ENCODE results near the gene KRTAP19-2. TPM values are rescaled to one million over a fixed set of nuclear protein-coding genes. Genes with fewer than 3 reads are reported as not detected.

Gene KRTAP19-2
- total RNA-seq, 1 experiment from 2014 or later = not detected

GRCh38 chr21:30444204-30444603, 43.0 kb downstream of the KRTAP19-2 start:
- H3K4me3 ChIP-seq (ENCODE audit: low read depth, low read length, poor library complexity, severe bottlenecking) = no peak overlapping the region
- BruUV-seq (replicated peaks) = no TSS peak
- no peaks in the 10 kb centered on the region for H3K36me3 ChIP-seq (ENCODE audit: insufficient read depth, low read length, poor library complexity, severe bottlenecking)
- intact Hi-C loops (cut with micrococcal nuclease; ENCODE audit: unreplicated experiment) = no loop called here
- ChIA-PET CTCF (no interaction called here), POLR2A (ENCODE audit: low non-redundant PET) (no interaction called here)
- no peak overlapping the region for H3K27ac ChIP-seq (ENCODE audit: low read depth, low read length, poor library complexity, severe bottlenecking)
- DNase-seq (ENCODE audit: low spot score) = no peak
- no peaks in the 10 kb centered on the region for H3K4me1 ChIP-seq (ENCODE audit: insufficient read depth, low read length, poor library complexity, severe bottlenecking)
- no peak for TF ChIP-seq EZH2 (IDR thresholded peaks at IDR 0.05; ENCODE audit: borderline replicate concordance, low read depth, low read length, poor library complexity, severe bottlenecking)
- TF ChIP-seq, protein P1, sequence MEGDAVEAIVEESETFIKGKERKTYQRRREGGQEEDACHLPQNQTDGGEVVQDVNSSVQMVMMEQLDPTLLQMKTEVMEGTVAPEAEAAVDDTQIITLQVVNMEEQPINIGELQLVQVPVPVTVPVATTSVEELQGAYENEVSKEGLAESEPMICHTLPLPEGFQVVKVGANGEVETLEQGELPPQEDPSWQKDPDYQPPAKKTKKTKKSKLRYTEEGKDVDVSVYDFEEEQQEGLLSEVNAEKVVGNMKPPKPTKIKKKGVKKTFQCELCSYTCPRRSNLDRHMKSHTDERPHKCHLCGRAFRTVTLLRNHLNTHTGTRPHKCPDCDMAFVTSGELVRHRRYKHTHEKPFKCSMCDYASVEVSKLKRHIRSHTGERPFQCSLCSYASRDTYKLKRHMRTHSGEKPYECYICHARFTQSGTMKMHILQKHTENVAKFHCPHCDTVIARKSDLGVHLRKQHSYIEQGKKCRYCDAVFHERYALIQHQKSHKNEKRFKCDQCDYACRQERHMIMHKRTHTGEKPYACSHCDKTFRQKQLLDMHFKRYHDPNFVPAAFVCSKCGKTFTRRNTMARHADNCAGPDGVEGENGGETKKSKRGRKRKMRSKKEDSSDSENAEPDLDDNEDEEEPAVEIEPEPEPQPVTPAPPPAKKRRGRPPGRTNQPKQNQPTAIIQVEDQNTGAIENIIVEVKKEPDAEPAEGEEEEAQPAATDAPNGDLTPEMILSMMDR (conservative IDR thresholded peaks at IDR 0.05; ENCODE audit: low read depth, low read length) = no peak
- H3K27me3 ChIP-seq (replicated peaks; ENCODE audit: insufficient read depth, low read depth, low read length, poor library complexity) = no peaks in the 10 kb centered on the region
- H3K9me3 ChIP-seq (ENCODE audit: low read depth, low read length, poor library complexity, severe bottlenecking) = no peaks in the 10 kb centered on the region

GRCh38 chr21:30443226-30443625, 44.0 kb downstream of the KRTAP19-2 start:
- Histone ChIP-seq H3K4me3 (ENCODE audit: low read depth, low read length, poor library complexity, severe bottlenecking) (no peak overlapping the region), H3K9me3 (ENCODE audit: low read depth, low read length, poor library complexity, severe bottlenecking) (no peaks in the 10 kb centered on the region), H3K27me3 (replicated peaks; ENCODE audit: insufficient read depth, low read depth, low read length, poor library complexity) (no peaks in the 10 kb centered on the region), H3K4me1 (ENCODE audit: insufficient read depth, low read length, poor library complexity, severe bottlenecking) (no peaks in the 10 kb centered on the region), H3K36me3 (ENCODE audit: insufficient read depth, low read length, poor library complexity, severe bottlenecking) (no peaks in the 10 kb centered on the region), H3K27ac (ENCODE audit: low read depth, low read length, poor library complexity, severe bottlenecking) (no peak overlapping the region)
- intact Hi-C loops (cut with micrococcal nuclease; ENCODE audit: unreplicated experiment) = no loop called here
- DNase-seq (ENCODE audit: low spot score) = no peak
- CTCF ChIA-PET = no interaction called here
- no peak for TF ChIP-seq EZH2 (IDR thresholded peaks at IDR 0.05; ENCODE audit: borderline replicate concordance, low read depth, low read length, poor library complexity, severe bottlenecking)
- TF ChIP-seq, protein P1 (conservative IDR thresholded peaks at IDR 0.05; ENCODE audit: low read depth, low read length) = no peak
- POLR2A ChIA-PET (ENCODE audit: low non-redundant PET) = no interaction called here
- no TSS peak for BruUV-seq (replicated peaks)

- intact Hi-C loops (cut with micrococcal nuclease; ENCODE audit: unreplicated experiment) = no loop called here
Observed at GRCh38 chr21:30439975-30440374, 47.3 kb downstream of the KRTAP19-2 start, which contains the start of gene KRTAP15-1. TSS of gene KRTAP15-1 (plus strand) at chr21:30440275. CDS start at chr21:30440328, 53 bp downstream.

More at GRCh38 chr21:30439975-30440374, 47.3 kb downstream of the KRTAP19-2 start, which contains the start of gene KRTAP15-1:
- no peak within 1 kb of the TSS for H3K27ac ChIP-seq (ENCODE audit: low read depth, low read length, poor library complexity, severe bottlenecking)
- no peak for DNase-seq (ENCODE audit: low spot score)
- no TSS peak for BruUV-seq (replicated peaks)
- ChIA-PET CTCF (no interaction called here), POLR2A (ENCODE audit: low non-redundant PET) (no interaction called here)
- H3K36me3 ChIP-seq (ENCODE audit: insufficient read depth, low read length, poor library complexity, severe bottlenecking) = no peaks in the 10 kb centered on the region
- TF ChIP-seq, protein P1 (conservative IDR thresholded peaks at IDR 0.05; ENCODE audit: low read depth, low read length) = no peak
- no peak for TF ChIP-seq EZH2 (IDR thresholded peaks at IDR 0.05; ENCODE audit: borderline replicate concordance, low read depth, low read length, poor library complexity, severe bottlenecking)
- no peaks in the 10 kb centered on the region for H3K4me1 ChIP-seq (ENCODE audit: insufficient read depth, low read length, poor library complexity, severe bottlenecking)
- H3K9me3 ChIP-seq (ENCODE audit: low read depth, low read length, poor library complexity, severe bottlenecking) = no peaks in the 10 kb centered on the region
- H3K27me3 ChIP-seq (replicated peaks; ENCODE audit: insufficient read depth, low read depth, low read length, poor library complexity) = peaks cover 6% of the 10 kb centered on the region
- H3K4me3 ChIP-seq (ENCODE audit: low read depth, low read length, poor library complexity, severe bottlenecking) = no peak within 1 kb of the TSS

Other genes starting within 250 kb of the KRTAP19-2 start
- not detected in 2 replicates for gene KRTAP24-1, start 204.5 kb downstream of the KRTAP19-2 start, total RNA-seq (2021)
- not detected in 2 replicates for gene KRTAP25-1, start 197.9 kb downstream of the KRTAP19-2 start, total RNA-seq (2021)
- not detected in 2 replicates for gene KRTAP26-1, start 167.1 kb downstream of the KRTAP19-2 start, total RNA-seq (2021)
- not detected in 2 replicates for gene KRTAP27-1, start 149.7 kb downstream of the KRTAP19-2 start, total RNA-seq (2021)
- not detected in 2 replicates for gene KRTAP23-1, start 138.8 kb downstream of the KRTAP19-2 start, total RNA-seq (2021)
- gene KRTAP13-2, start 115.2 kb downstream of the KRTAP19-2 start, total RNA-seq (2021) = not detected in 2 replicates
- not detected in 2 replicates for gene KRTAP13-1, start 91.4 kb downstream of the KRTAP19-2 start, total RNA-seq (2021)
- gene KRTAP13-3, start 61.5 kb downstream of the KRTAP19-2 start, total RNA-seq (2021) = not detected in 2 replicates
- gene KRTAP13-4, start 57.2 kb downstream of the KRTAP19-2 start, total RNA-seq (2021) = not detected in 2 replicates
- gene KRTAP15-1, start 47.2 kb downstream of the KRTAP19-2 start, total RNA-seq (2021) = not detected in 2 replicates
- gene KRTAP19-1, start 7.1 kb downstream of the KRTAP19-2 start, total RNA-seq (2021) = not detected in 2 replicates
- not detected in 2 replicates for gene KRTAP19-3, start 4.6 kb upstream of the KRTAP19-2 start, total RNA-seq (2021)
- gene KRTAP19-4, start 9.7 kb upstream of the KRTAP19-2 start, total RNA-seq (2021) = not detected in 2 replicates
- gene KRTAP19-5, start 14.7 kb upstream of the KRTAP19-2 start, total RNA-seq (2021) = not detected in 2 replicates
- gene KRTAP19-6, start 54.4 kb upstream of the KRTAP19-2 start, total RNA-seq (2021) = not detected in 2 replicates
- gene KRTAP19-7, start 73.9 kb upstream of the KRTAP19-2 start, total RNA-seq (2021) = not detected in 2 replicates
- not detected in 2 replicates for gene KRTAP22-2, start 103.0 kb upstream of the KRTAP19-2 start, total RNA-seq (2021)
- gene KRTAP6-3, start 105.0 kb upstream of the KRTAP19-2 start, total RNA-seq (2021) = not detected in 2 replicates
- not detected in 2 replicates for gene KRTAP6-2, start 111.5 kb upstream of the KRTAP19-2 start, total RNA-seq (2021)
- gene KRTAP22-1, start 113.7 kb upstream of the KRTAP19-2 start, total RNA-seq (2021) = not detected in 2 replicates
- gene KRTAP6-1, start 126.5 kb upstream of the KRTAP19-2 start, total RNA-seq (2021) = not detected in 2 replicates
- gene KRTAP20-1, start 129.0 kb upstream of the KRTAP19-2 start, total RNA-seq (2021) = not detected in 2 replicates
- gene KRTAP20-4, start 133.2 kb upstream of the KRTAP19-2 start, total RNA-seq (2021) = not detected in 2 replicates
- gene KRTAP20-2, start 147.8 kb upstream of the KRTAP19-2 start, total RNA-seq (2021) = not detected in 2 replicates
- gene KRTAP20-3, start 155.4 kb upstream of the KRTAP19-2 start, total RNA-seq (2021) = not detected in 2 replicates
- gene KRTAP21-3, start 231.3 kb upstream of the KRTAP19-2 start, total RNA-seq (2021) = not detected in 2 replicates

Measured in A673 (cell line).